GM19324 (cell line): Measurements from ENCODE around the gene MAST4.

Source experiments
- ATAC-seq: cut with Tn5 transposase; IDR thresholded peaks from one replicate; pipeline ENCODE4 v1.9.1; 2021; ENCODE audit warnings: mild to moderate bottlenecking, moderate library complexity; ENCODE audit not compliant: unreplicated experiment, low FRiP score

MAST4 gene

GRCh38 chr5:66864240-66864884, 268.2 kb downstream of the MAST4 start:
- ATAC-seq: no peak

- ATAC-seq: no peak
Observed at GRCh38 chr5:66867618-66868322, 271.6 kb downstream of the MAST4 start.

GRCh38 chr5:66869347-66869746, 273.2 kb downstream of the MAST4 start:
- no peak for ATAC-seq

- no peak for ATAC-seq
Observed at GRCh38 chr5:66870708-66871107, 274.5 kb downstream of the MAST4 start.

- ATAC-seq: no peak
Observed at GRCh38 chr5:66871651-66872050, 275.5 kb downstream of the MAST4 start.

- ATAC-seq: no peak
Observed at GRCh38 chr5:66872736-66873331, 276.6 kb downstream of the MAST4 start.

- no peak for ATAC-seq
Observed at GRCh38 chr5:66874004-66874403, 277.8 kb downstream of the MAST4 start.

- ATAC-seq: no peak
Observed at GRCh38 chr5:66875315-66875714, 279.1 kb downstream of the MAST4 start.

- ATAC-seq: no peak
Observed at GRCh38 chr5:66876266-66876807, 280.1 kb downstream of the MAST4 start.

- ATAC-seq: no peak
Observed at GRCh38 chr5:66877843-66878242, 281.6 kb downstream of the MAST4 start.

GRCh38 chr5:66880401-66880800, 284.2 kb downstream of the MAST4 start:
- ATAC-seq: no peak

- no peak for ATAC-seq
Observed at GRCh38 chr5:66881480-66882161, 285.4 kb downstream of the MAST4 start.

- ATAC-seq: no peak
Observed at GRCh38 chr5:66882606-66883227, 286.5 kb downstream of the MAST4 start.

GRCh38 chr5:66884564-66885243, 288.5 kb downstream of the MAST4 start:
- ATAC-seq: no peak

GRCh38 chr5:66886941-66887340, 290.7 kb downstream of the MAST4 start:
- ATAC-seq: no peak

- no peak for ATAC-seq
Observed at GRCh38 chr5:66888613-66889012, 292.4 kb downstream of the MAST4 start.

- ATAC-seq: no peak
Observed at GRCh38 chr5:66889056-66889455, 292.9 kb downstream of the MAST4 start.

GRCh38 chr5:66889524-66889923, 293.3 kb downstream of the MAST4 start:
- ATAC-seq: no peak

- ATAC-seq: no peak
Observed at GRCh38 chr5:66891184-66891925, 295.2 kb downstream of the MAST4 start.
